SK-N-SH treated with all-trans-retinoic acid at 6 μM for 48 hours (cell line): Measurements from ENCODE around the gene CENPP.
"Not testable (repeated sequence)": the region's sequence is repeated elsewhere in the genome, so short reads cannot be mapped to it uniquely, and the experiment has no call there.

Experiments
- ATAC-seq: fragments of 200-7000 bp; cut with Tn5 transposase; 3 replicates; pipeline ENCODE4 v1.9.1; 2020; ENCODE audit warnings: mild to moderate bottlenecking, moderate library complexity
- ARNTL ChIP-seq: fragments of 450-650 bp; formaldehyde crosslinking; IDR thresholded peaks from 2 replicates; pipeline ENCODE4 v1.5.0; 2020; ENCODE audit warnings: low read depth, mild to moderate bottlenecking, moderate library complexity, borderline replicate concordance
- BACH2 ChIP-seq: fragments of 250-450 bp; sonication (Bioruptor Pico); IDR thresholded peaks from 2 replicates; pipeline ENCODE4 v1.9.0; 2021; ENCODE audit warnings: mild to moderate bottlenecking, borderline replicate concordance
- ESRRG ChIP-seq: fragments of 250-450 bp; sonication (Bioruptor Pico); IDR thresholded peaks from 2 replicates; pipeline ENCODE4 v1.6.1; 2021; ENCODE audit warnings: mild to moderate bottlenecking
- GLIS3 ChIP-seq: fragments of 250-450 bp; sonication (Bioruptor Pico); IDR thresholded peaks from 2 replicates; pipeline ENCODE4 v1.5.0; 2020; ENCODE audit warnings: mild to moderate bottlenecking, moderate library complexity
- ISL1 ChIP-seq: fragments of 250-450 bp; sonication (Bioruptor Pico); IDR thresholded peaks from 2 replicates; pipeline ENCODE4 v2.1.2; 2022; ENCODE audit warnings: mild to moderate bottlenecking, moderate library complexity
- OSR1 ChIP-seq: fragments of 250-450 bp; sonication (Bioruptor Pico); IDR thresholded peaks from 2 replicates; pipeline ENCODE4 v1.8.0; 2022; ENCODE audit warnings: moderate library complexity, mild to moderate bottlenecking, inconsistent platforms
- POU6F1 ChIP-seq: fragments of 250-450 bp; sonication (Bioruptor Pico); IDR thresholded peaks from 2 replicates; pipeline ENCODE4 v1.8.0; 2021; ENCODE audit warnings: low read depth, mild to moderate bottlenecking, moderate library complexity, borderline replicate concordance
- PPARA ChIP-seq: fragments of 250-450 bp; sonication (Bioruptor Pico); IDR thresholded peaks from 2 replicates; pipeline ENCODE4 v1.5.0; 2020; ENCODE audit warnings: mild to moderate bottlenecking, borderline replicate concordance
- RARB ChIP-seq: fragments of 250-450 bp; sonication (Bioruptor Pico); IDR thresholded peaks from 2 replicates; pipeline ENCODE4 v1.8.0; 2021; ENCODE audit warnings: mild to moderate bottlenecking, moderate library complexity
- SNAI2 ChIP-seq: fragments of 250-450 bp; sonication (Bioruptor Pico); IDR thresholded peaks from 2 replicates; pipeline ENCODE4 v1.5.0; 2020; ENCODE audit warnings: mild to moderate bottlenecking, moderate library complexity
- TCF4 ChIP-seq: fragments of 250-450 bp; sonication (Bioruptor Pico); IDR thresholded peaks from 2 replicates; pipeline ENCODE4 v1.8.0; 2021; ENCODE audit warnings: mild to moderate bottlenecking, moderate library complexity, borderline replicate concordance
- TOX ChIP-seq: fragments of 250-450 bp; sonication (Bioruptor Pico); IDR thresholded peaks from 2 replicates; pipeline ENCODE4 v1.8.0; 2021; ENCODE audit warnings: mild to moderate bottlenecking, moderate library complexity, borderline replicate concordance
- TSHZ2 ChIP-seq: fragments of 250-450 bp; sonication (Bioruptor Pico); IDR thresholded peaks from 2 replicates; pipeline ENCODE4 v1.5.0; 2020; ENCODE audit warnings: mild to moderate bottlenecking, moderate library complexity
- ZFP3 ChIP-seq: fragments of 250-450 bp; sonication (Bioruptor Pico); IDR thresholded peaks from 2 replicates; pipeline ENCODE4 v1.5.0; 2020; ENCODE audit warnings: mild to moderate bottlenecking, moderate library complexity
- ZFP30 ChIP-seq: fragments of 450-650 bp; formaldehyde crosslinking; IDR thresholded peaks from 2 replicates; pipeline ENCODE4 v1.5.0; 2022; ENCODE audit warnings: mild to moderate bottlenecking, moderate library complexity
- ZNF565 ChIP-seq: fragments of 450-650 bp; formaldehyde crosslinking; conservative IDR thresholded peaks from 2 replicates; pipeline ENCODE4 v1.5.0; 2020; ENCODE audit warnings: low read depth, mild to moderate bottlenecking, moderate library complexity
- ZNF70 ChIP-seq: fragments of 450-650 bp; formaldehyde crosslinking; IDR thresholded peaks from 2 replicates; pipeline ENCODE4 v1.5.0; 2020; ENCODE audit warnings: mild to moderate bottlenecking, moderate library complexity
- TF ChIP-seq, protein P1 (sequence below): fragments of 250-450 bp; sonication (Bioruptor Pico); IDR thresholded peaks from 2 replicates; pipeline ENCODE4 v1.5.1; 2020; ENCODE audit warnings: low read depth, mild to moderate bottlenecking, moderate library complexity

The CENPP gene

DNA sequence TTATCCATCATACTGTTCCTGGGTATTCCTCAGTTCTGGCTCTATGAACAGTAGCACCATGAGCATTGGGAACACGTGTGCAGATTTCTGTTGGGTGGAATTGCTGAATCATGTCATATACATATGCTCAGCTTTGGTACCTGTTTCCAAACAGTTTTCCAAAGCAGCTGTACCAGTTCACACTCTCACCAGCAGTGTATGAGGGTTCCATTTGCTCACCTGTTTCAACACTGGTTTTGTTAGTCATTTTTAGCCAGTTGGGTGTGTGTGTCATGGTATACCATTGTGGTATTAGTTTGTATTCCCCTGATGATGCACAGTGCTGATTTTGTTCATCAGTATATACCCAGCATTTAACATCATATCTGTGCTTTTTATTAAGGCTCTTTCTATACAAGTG lies 266.8 kb downstream of the CENPP start:
- no peak for TF ChIP-seq ZFP30 (CRISPR knock-in tag)
- TF ChIP-seq ESRRG (CRISPR knock-in tag): no peak
- no peak for TF ChIP-seq ZFP3 (CRISPR knock-in tag)
- TF ChIP-seq POU6F1 (CRISPR knock-in tag): no peak
- no peak for TF ChIP-seq PPARA (CRISPR knock-in tag)
- TF ChIP-seq BACH2: no peak
- TF ChIP-seq, all 23 proteins: peak for 0
- no peak for ATAC-seq

- ATAC-seq: no peak
- TF ChIP-seq, protein P1, sequence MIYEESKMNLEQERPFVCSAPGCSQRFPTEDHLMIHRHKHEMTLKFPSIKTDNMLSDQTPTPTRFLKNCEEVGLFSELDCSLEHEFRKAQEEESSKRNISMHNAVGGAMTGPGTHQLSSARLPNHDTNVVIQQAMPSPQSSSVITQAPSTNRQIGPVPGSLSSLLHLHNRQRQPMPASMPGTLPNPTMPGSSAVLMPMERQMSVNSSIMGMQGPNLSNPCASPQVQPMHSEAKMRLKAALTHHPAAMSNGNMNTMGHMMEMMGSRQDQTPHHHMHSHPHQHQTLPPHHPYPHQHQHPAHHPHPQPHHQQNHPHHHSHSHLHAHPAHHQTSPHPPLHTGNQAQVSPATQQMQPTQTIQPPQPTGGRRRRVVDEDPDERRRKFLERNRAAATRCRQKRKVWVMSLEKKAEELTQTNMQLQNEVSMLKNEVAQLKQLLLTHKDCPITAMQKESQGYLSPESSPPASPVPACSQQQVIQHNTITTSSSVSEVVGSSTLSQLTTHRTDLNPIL (CRISPR knock-in tag): no peak
- TF ChIP-seq ISL1 (CRISPR knock-in tag) (no peak), TCF4 (CRISPR knock-in tag) (no peak)
Observed at GRCh38 chr9:92592946-92593861, 267.5 kb downstream of the CENPP start.

DNA sequence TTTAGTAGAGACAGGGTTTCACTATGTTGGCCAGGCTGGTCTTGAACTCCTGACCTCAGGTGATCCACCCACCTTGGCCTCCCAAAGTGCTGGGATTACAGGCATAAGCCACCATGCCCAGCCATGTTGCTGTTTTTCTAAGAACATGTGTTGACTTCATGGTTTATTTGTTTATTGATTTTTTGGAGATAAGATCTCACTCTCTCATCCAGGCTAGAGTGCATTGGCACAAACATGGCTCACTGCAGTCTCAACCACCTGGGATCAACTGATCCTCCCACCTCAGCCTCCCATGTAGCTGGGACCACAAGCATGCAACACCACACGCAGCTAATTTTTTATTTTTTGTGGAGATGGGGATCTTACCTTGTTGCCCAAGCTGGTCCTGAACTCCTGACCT lies 269.3 kb downstream of the CENPP start:
- ATAC-seq: not testable (repeated sequence)

DNA sequence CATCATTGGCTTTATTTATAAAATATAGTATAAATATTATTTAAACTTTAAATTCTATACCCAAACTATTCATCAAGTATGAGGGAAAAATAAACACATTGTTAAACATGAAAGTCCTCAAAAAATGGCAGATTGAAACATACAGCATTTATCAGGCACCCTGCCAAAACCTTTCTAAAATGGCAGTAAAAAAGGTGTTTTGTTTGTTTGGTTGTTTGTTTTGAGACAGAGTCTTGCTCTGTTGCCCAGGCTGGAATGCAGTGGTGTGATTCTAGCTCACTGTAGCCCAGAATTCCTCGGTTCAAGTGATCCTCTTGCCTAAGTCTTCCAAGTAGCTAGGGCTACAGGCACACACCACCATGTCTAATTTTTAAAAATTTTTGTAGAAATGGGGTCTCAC lies 270.2 kb downstream of the CENPP start:
- TF ChIP-seq TSHZ2 (CRISPR knock-in tag): no peak
- no peak for TF ChIP-seq RARB (CRISPR knock-in tag)
- no peak for TF ChIP-seq BACH2
- TF ChIP-seq ESRRG (CRISPR knock-in tag): no peak
- TF ChIP-seq ZFP30 (CRISPR knock-in tag): no peak
- no peak for TF ChIP-seq ZFP3 (CRISPR knock-in tag)
- no peak for TF ChIP-seq ARNTL (CRISPR knock-in tag)
- TF ChIP-seq OSR1: no peak
- TF ChIP-seq ISL1 (CRISPR knock-in tag): no peak
- TF ChIP-seq, protein P1 (CRISPR knock-in tag): no peak
- no peak for TF ChIP-seq TOX
- no peak for TF ChIP-seq GLIS3 (CRISPR knock-in tag)
- no peak for TF ChIP-seq TCF4 (CRISPR knock-in tag)
- no peak for TF ChIP-seq POU6F1 (CRISPR knock-in tag)
- no peak for TF ChIP-seq ZNF70 (CRISPR knock-in tag)
- TF ChIP-seq ZNF565: no peak
- no peak for TF ChIP-seq SNAI2 (CRISPR knock-in tag)
- no peak for ATAC-seq
